Common myeloid progenitor, CD34-positive (primary cell): ENCODE data around the gene SLAMF1.

Experiments used
- CTCF ChIA-PET: fragments of 350-600 bp; sonication (Branson Sonifier 250); formaldehyde crosslinking; loops from one replicate; lab custom pipeline; 2021; ENCODE audit warnings: antibody characterized with exemption; lab: Charles Lee
- POLR2A ChIA-PET: fragments of 350-600 bp; sonication (Branson Sonifier 250); formaldehyde crosslinking; loops from one replicate; lab custom pipeline; 2021; ENCODE audit warnings: antibody characterized with exemption; lab: Charles Lee
- DNase-seq, 3 donors: peaks; one replicate each; pipeline versions ENCODE4 v3.0.0 to v3.0.0-alpha.2; 2013
- H3K27ac ChIP-seq, 2 experiments: 1 replicate in 1 of 2; 2 replicates in 1 of 2; pipeline ENCODE4 v1.7.0; 2013; ENCODE audit warnings: inconsistent platforms in 2 of 2, low read length in 2 of 2, mild to moderate bottlenecking in 2 of 2, low read depth in 1 of 2, moderate library complexity in 1 of 2; ENCODE audit not compliant: severe bottlenecking in 2 of 2, insufficient read depth in 1 of 2, poor library complexity in 1 of 2
- H3K27me3 ChIP-seq, 5 experiments: replicated peaks in 2 of 5; 1 replicate in 3 of 5; 2 replicates in 2 of 5; pipeline versions ENCODE4 v1.6.1 to v1.7.0; 2013; ENCODE audit warnings: low read length in 4 of 5, mild to moderate bottlenecking in 2 of 5, moderate library complexity in 2 of 5, inconsistent platforms in 1 of 5; ENCODE audit not compliant: insufficient read depth in 5 of 5, control insufficient read depth in 4 of 5
- H3K36me3 ChIP-seq, 4 experiments: 1 replicate in 2 of 4; 2 replicates in 2 of 4; pipeline versions ENCODE4 v1.6.1 to v1.7.0; 2013; ENCODE audit warnings: low read length in 3 of 4, control low read depth in 1 of 4, mild to moderate bottlenecking in 1 of 4; ENCODE audit not compliant: control insufficient read depth in 4 of 4, insufficient read depth in 4 of 4
- H3K4me1 ChIP-seq, 4 experiments: 1 replicate in 3 of 4; 2 replicates in 1 of 4; pipeline versions ENCODE4 v1.6.1 to v1.7.1; 2013; ENCODE audit warnings: low read length in 3 of 4, mild to moderate bottlenecking in 3 of 4, control low read depth in 1 of 4, inconsistent platforms in 1 of 4, moderate library complexity in 1 of 4; ENCODE audit not compliant: control insufficient read depth in 4 of 4, insufficient read depth in 4 of 4; ENCODE audit errors: control extremely low read depth in 1 of 4
- H3K4me3 ChIP-seq, 7 experiments: 1 replicate in 4 of 7; 2 replicates in 3 of 7; pipeline versions ENCODE4 v1.5.1 to v1.7.0; 2013; ENCODE audit warnings: mild to moderate bottlenecking in 7 of 7, low read length in 6 of 7, moderate library complexity in 6 of 7, inconsistent platforms in 2 of 7, low read depth in 2 of 7, control low read depth in 1 of 7; ENCODE audit not compliant: insufficient read depth in 4 of 7, control insufficient read depth in 1 of 7; ENCODE audit errors: extremely low read depth in 1 of 7
- H3K9me3 ChIP-seq, 5 experiments: 1 replicate in 4 of 5; 2 replicates in 1 of 5; pipeline versions ENCODE4 v1.6.1 to v1.7.1; 2013; ENCODE audit warnings: low read length in 4 of 5, mild to moderate bottlenecking in 2 of 5, inconsistent platforms in 1 of 5, low read depth in 1 of 5, moderate library complexity in 1 of 5; ENCODE audit not compliant: control insufficient read depth in 4 of 5, insufficient read depth in 2 of 5; ENCODE audit errors: control extremely low read depth in 1 of 5
- WGBS: methylation state at CpG from one replicate; pipeline ENCODE4 v1.1.5; 2013; ENCODE audit not compliant: insufficient coverage; 5-methylcytosine and 5-hydroxymethylcytosine counted together

The SLAMF1 gene

DNA sequence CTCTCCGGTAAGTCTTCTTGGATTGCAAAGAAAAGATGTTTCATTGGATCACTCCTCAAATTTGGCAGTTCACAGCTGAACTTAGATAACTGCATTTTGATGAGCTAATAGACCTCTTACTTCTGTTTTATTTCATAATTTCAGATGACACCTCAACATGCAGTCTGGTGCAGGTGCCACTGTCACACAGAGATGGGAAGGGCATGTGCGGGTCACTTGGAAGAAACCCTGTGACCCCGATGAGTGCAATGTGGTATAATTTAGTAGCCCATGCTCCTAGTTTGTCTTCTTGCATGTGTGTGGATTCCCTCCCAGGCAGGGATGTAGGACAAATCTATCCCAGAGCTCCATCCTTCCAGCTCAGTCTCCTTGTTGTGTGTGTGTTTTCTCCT is 481 bp upstream of the SLAMF1 start:
- H3K9me3 ChIP-seq: no peaks in the 10 kb centered on the region
- H3K27ac ChIP-seq: peak overlapping the region in 1 of 2 experiments; percentile 55
- H3K27me3 ChIP-seq: no peaks in the 10 kb centered on the region
- peak overlapping the region in 3 of 7 experiments; percentile 29 to 38 (median 34) for H3K4me3 ChIP-seq
- WGBS: 25% methylated on average over 2 of the region's 3 CpGs
- POLR2A ChIA-PET: no interaction called here
- no peak for DNase-seq
- peaks cover 5 to 40% (median 23%) of the 10 kb centered on the region in 4 experiments for H3K4me1 ChIP-seq
- H3K36me3 ChIP-seq: no peaks in the 10 kb centered on the region
- CTCF ChIA-PET: interaction anchor here (0.9 to 1.9 kb wide), 6 partner anchors 9 to 28 kb away, joined by 3 to 7 read pairs (median 4); no protein-coding TSS in a partner anchor

DNA sequence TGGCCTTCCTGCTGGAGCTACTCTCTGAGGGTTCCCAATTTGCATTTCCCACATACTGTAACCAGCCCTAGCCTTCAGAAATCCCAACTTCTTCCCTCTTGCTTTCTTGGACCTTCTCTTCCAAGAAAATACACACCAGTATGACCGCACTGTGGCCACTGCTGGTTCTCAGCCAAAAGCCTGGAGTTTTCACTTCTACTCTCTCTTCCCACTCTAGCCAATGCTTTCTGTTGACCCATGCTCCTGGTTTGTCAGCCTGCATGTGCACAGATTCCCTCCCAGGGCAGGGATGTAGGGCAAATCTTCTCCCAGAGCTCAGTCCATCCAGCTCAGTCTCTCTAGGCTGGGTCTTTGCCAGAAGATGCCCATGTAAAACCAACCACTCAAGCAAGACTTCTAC is 664 bp downstream of the SLAMF1 start:
- H3K9me3 ChIP-seq: no peaks in the 10 kb centered on the region
- no CpG with 5 or more reads among the region's 1 CpG for WGBS
- CTCF ChIA-PET: interaction anchor here (0.7 to 1.9 kb wide), 9 partner anchors 13 to 290 kb away, joined by 3 to 7 read pairs (median 3); no protein-coding TSS in a partner anchor
- peak overlapping the region in 1 of 7 experiments; percentile 13 for H3K4me3 ChIP-seq
- no peak overlapping the region for H3K27ac ChIP-seq
- DNase-seq: no peak
- H3K36me3 ChIP-seq: no peaks in the 10 kb centered on the region
- no peaks in the 10 kb centered on the region for H3K27me3 ChIP-seq
- peaks cover 6 to 43% (median 27%) of the 10 kb centered on the region in 4 experiments for H3K4me1 ChIP-seq
- POLR2A ChIA-PET: no interaction called here

DNA sequence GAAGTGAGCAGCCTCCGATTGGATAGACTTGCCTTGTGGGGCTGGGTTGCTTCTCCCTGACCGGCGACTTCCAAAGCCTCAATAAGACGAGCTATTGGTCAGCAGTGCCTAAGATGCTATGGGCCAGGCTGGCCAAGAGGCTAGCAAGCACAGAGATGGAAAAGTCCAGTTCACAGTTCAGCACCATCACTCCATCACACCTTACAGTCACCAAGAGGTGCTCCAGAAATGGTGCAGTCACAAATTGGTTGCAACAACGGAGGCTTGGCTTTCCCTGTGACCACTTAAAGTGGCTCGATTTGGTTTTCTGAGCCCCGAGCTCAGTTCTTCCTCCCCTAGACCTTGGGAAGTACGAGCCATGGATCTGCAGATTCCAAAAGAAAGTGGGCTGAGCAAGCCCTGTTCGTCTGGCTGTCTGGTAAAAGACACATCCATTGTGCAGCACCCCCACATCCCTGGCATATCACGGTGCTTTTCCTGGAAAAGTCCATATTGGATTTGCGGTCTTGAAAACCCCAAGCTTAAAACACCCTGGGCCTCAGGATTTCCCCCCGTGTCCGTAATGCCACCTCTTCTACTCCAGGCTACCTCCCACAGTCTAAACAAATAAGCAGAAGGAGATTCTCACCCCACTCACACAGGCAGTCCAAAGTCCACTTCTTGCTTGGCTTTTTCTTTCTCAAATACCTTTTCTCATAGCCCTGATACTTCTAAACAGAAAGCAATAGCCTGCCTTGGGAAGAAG is 1.3 kb downstream of the SLAMF1 start:
- WGBS: 94% methylated on average over 13 of the region's 13 CpGs
- no peaks in the 10 kb centered on the region for H3K9me3 ChIP-seq
- no peaks in the 10 kb centered on the region for H3K36me3 ChIP-seq
- peak overlapping the region in 1 of 7 experiments; percentile 13 for H3K4me3 ChIP-seq
- no peaks in the 10 kb centered on the region for H3K27me3 ChIP-seq
- no peak for DNase-seq
- H3K27ac ChIP-seq: no peak overlapping the region
- CTCF ChIA-PET: interaction anchor here (0.7 to 1.9 kb wide), 9 partner anchors 13 to 290 kb away, joined by 3 to 7 read pairs (median 3); no protein-coding TSS in a partner anchor
- POLR2A ChIA-PET: no interaction called here
- peaks cover 12 to 46% (median 32%) of the 10 kb centered on the region in 4 experiments for H3K4me1 ChIP-seq

DNA sequence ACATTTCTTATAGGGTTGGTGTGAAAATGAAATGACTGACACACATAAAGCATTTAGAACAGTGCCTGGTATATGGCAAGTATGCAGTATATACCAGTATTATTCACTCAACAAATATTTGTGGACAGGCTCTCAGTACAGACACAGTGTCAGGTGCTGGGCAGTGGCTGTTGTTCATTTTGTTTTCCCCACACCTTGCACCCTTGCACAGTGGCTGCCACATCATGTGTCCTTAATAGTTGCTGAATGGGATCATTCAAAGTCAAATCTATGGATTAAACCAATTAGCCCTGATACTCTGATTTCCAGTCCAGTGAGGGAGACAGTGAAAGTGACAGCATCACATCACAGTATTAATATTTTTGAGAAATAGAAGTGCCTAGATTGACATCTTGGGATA is 2.4 kb downstream of the SLAMF1 start:
- DNase-seq: no peak
- Histone ChIP-seq H3K9me3 (no peaks in the 10 kb centered on the region), H3K27ac (no peak overlapping the region), H3K4me3 (no peak overlapping the region), H3K36me3 (no peaks in the 10 kb centered on the region), H3K4me1 (peaks cover 17 to 55% (median 42%) of the 10 kb centered on the region in 4 experiments), H3K27me3 (no peaks in the 10 kb centered on the region)
- ChIA-PET POLR2A (no interaction called here), CTCF (interaction anchor here (1.0 kb wide), 1 partner anchor 36 kb away, joined by 3 read pairs; no protein-coding TSS in a partner anchor)

DNA sequence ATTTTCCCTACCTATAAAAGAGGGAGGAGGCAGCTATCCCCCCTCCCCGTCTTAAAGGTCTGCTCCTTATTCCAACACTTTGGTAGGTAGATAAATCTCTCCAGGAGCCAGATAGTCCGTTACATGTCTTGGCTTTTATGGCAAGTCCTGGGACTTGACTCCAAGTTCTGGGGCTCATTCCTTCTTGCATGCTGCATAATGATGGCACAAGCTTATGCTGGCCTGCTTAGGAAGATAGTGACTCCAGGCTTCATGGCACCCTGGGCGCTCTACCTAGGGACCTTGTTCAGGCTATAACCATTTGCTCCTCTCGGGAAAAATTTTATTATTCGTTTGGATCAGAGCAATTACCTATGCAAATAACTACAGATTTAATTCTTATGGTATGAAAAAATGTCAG is 3.7 kb downstream of the SLAMF1 start:
- Histone ChIP-seq H3K36me3 (no peaks in the 10 kb centered on the region), H3K27me3 (no peaks in the 10 kb centered on the region), H3K27ac (no peak overlapping the region), H3K4me3 (no peak overlapping the region), H3K9me3 (no peaks in the 10 kb centered on the region), H3K4me1 (peaks cover 20 to 62% (median 49%) of the 10 kb centered on the region in 4 experiments)
- 100% methylated on average over 1 of the region's 5 CpGs for WGBS
- POLR2A ChIA-PET: no interaction called here
- CTCF ChIA-PET: no interaction called here
- no peak for DNase-seq

DNA sequence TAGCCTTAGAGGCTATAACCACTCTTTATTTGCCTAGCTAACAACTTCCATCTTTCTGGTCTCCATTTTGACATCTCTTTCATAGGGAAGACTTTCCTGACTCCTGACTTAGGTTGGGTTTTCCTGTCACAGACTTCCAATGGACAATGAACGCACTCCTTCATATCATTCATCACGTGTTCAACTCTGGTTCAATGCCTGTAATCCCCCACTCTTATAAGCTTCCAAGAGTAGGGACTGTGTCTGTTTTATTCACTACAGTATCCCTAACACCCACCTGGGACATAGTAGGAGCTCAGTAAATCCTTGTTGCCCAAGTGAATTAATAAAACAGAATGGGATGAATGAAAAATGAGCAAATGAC is 4.6 kb downstream of the SLAMF1 start:
- Histone ChIP-seq H3K4me3 (no peak overlapping the region), H3K4me1 (peaks cover 23 to 67% (median 52%) of the 10 kb centered on the region in 4 experiments), H3K27ac (no peak overlapping the region), H3K9me3 (no peaks in the 10 kb centered on the region), H3K36me3 (no peaks in the 10 kb centered on the region), H3K27me3 (no peaks in the 10 kb centered on the region)
- no peak for DNase-seq
- ChIA-PET CTCF (no interaction called here), POLR2A (no interaction called here)
- no CpG with 5 or more reads among the region's 2 CpGs for WGBS
